ENCODE data around the gene SDHB. TPM values are rescaled to one million over a fixed set of nuclear protein-coding genes. Genes with fewer than 3 reads are reported as not detected.

Gene SDHB
- total RNA-seq, 4 donors from 2014 or later = 53.0 to 152 (median 74.7) TPM

DNA sequence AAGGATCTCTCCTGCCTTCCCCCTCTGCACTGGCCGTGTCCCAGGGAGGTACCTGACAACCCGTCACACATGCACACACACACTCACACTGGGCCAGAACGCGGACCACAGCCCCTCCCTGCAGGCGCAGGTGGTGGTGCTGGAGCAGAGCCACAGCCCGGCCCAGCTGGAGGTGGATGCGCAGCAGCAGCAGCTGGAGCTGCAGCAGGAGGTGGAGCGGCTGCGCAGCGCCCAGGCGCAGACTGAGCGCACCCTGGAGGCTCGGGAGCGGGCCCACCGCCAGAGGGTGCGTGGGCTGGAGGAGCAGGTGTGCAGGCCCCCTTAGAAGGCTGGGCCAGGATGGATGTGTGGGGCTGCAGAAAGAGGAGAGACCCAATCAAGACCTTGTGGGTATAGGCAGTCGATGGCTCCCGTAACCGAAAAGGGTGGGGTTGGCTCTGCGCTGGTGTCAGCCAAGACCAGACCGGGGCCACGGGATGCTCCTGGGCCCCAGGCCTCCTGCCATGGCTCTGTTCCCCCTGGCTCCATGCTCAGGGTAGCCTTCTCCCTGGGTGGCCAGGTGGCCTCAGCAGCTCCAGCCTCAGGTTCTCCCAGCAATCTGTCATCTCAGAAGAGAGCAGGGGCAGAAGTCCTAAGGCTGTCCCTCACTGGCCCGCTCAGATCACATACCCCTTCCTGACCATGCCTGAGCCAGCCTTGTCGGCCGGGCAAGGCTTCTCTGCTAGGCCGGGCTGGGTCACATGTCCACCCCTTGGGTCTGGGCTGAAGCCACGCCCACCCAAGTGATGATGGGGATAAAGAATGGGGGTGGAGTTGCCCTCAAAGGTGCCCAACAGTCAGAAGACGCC is 82.3 kb downstream of the SDHB start:
- Histone ChIP-seq H3K27me3 (no peaks in the 10 kb centered on the region), H3K4me1 (peaks cover 0 to 19% of the 10 kb centered on the region in 2 donors), H3K4me3 (no peak overlapping the region), H3K27ac (peak overlapping the region; percentile 49 to 54), H3K36me3 (no peaks in the 10 kb centered on the region), H3K9me3 (no peaks in the 10 kb centered on the region)
- peak in 1 of 2 donors; percentile 47 for DNase-seq
- no peak for TF ChIP-seq POLR2A (IDR thresholded peaks at IDR 0.05)
- TF ChIP-seq, protein P1, sequence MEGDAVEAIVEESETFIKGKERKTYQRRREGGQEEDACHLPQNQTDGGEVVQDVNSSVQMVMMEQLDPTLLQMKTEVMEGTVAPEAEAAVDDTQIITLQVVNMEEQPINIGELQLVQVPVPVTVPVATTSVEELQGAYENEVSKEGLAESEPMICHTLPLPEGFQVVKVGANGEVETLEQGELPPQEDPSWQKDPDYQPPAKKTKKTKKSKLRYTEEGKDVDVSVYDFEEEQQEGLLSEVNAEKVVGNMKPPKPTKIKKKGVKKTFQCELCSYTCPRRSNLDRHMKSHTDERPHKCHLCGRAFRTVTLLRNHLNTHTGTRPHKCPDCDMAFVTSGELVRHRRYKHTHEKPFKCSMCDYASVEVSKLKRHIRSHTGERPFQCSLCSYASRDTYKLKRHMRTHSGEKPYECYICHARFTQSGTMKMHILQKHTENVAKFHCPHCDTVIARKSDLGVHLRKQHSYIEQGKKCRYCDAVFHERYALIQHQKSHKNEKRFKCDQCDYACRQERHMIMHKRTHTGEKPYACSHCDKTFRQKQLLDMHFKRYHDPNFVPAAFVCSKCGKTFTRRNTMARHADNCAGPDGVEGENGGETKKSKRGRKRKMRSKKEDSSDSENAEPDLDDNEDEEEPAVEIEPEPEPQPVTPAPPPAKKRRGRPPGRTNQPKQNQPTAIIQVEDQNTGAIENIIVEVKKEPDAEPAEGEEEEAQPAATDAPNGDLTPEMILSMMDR (IDR thresholded peaks at IDR 0.05) = no peak
- intact Hi-C loops (cut with DNase I; ENCODE audit: low total_unique reads) = no loop called here

DNA sequence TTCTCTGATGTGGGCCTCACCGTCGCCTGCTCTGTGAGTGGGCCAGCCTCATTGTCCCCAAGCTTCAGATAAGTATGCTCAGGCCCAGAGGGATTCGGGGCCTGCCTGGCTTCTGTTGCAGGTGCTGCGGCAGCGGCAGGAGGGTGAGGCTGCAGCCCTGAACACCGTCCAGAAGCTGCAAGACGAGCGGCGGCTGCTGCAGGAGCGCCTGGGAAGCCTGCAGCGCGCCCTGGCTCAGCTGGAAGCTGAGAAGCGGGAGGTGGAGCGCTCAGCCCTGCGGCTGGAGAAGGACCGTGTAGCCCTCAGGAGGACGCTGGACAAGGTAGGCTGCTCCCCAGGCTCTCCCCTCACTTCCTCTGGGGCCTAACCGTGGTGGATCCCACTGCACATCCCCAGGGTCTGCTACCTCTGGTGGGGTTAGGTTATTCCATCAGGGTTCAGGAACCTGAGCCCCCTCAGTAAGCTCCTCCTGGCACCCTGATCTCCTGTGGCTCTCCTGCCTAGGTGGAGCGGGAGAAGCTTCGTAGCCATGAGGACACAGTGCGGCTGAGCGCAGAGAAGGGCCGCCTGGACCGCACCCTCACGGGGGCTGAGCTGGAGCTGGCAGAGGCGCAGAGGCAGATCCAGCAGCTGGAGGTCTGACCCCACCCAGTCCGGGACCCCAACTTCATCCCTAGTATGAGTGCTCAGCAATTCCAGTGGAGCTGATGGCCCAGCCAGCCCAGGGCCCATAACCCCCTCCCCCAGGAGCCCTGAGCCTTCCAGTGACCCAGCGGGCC is 83.5 kb downstream of the SDHB start:
- intact Hi-C loops (cut with DNase I; ENCODE audit: low total_unique reads) = no loop called here
- TF ChIP-seq POLR2A (IDR thresholded peaks at IDR 0.05) = no peak
- TF ChIP-seq, protein P1 (IDR thresholded peaks at IDR 0.05) = no peak
- Histone ChIP-seq H3K36me3 (no peaks in the 10 kb centered on the region), H3K4me1 (peaks cover 0 to 19% of the 10 kb centered on the region in 2 donors), H3K27me3 (no peaks in the 10 kb centered on the region), H3K4me3 (no peak overlapping the region), H3K27ac (no peak overlapping the region), H3K9me3 (no peaks in the 10 kb centered on the region)
- DNase-seq = no peak

DNA sequence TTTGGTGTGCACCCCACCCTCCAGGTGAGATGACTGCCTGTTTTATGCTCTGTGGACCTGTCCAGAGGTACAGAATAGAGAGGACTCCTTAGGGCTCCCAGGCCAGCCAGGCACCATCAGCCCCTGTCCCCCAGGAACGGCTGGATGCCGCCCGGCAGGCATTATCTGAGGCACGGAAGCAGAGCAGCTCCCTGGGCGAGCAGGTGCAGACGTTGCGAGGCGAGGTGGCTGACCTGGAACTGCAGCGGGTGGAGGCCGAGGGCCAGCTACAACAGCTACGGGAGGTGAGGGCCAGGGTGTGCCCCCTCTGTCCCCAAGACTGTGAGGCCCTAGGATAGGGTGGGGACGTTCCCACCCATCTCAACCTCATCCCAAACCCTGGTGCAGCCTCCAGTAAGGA is 84.2 kb downstream of the SDHB start:
- intact Hi-C loops (cut with DNase I; ENCODE audit: low total_unique reads) = no loop called here
- Histone ChIP-seq H3K9me3 (no peaks in the 10 kb centered on the region), H3K27me3 (no peaks in the 10 kb centered on the region), H3K36me3 (no peaks in the 10 kb centered on the region), H3K4me3 (no peak overlapping the region), H3K27ac (no peak overlapping the region), H3K4me1 (peaks cover 0 to 19% of the 10 kb centered on the region in 2 donors)
- TF ChIP-seq, protein P1 (IDR thresholded peaks at IDR 0.05) = no peak
- TF ChIP-seq POLR2A (IDR thresholded peaks at IDR 0.05) = no peak
- no peak for DNase-seq

DNA sequence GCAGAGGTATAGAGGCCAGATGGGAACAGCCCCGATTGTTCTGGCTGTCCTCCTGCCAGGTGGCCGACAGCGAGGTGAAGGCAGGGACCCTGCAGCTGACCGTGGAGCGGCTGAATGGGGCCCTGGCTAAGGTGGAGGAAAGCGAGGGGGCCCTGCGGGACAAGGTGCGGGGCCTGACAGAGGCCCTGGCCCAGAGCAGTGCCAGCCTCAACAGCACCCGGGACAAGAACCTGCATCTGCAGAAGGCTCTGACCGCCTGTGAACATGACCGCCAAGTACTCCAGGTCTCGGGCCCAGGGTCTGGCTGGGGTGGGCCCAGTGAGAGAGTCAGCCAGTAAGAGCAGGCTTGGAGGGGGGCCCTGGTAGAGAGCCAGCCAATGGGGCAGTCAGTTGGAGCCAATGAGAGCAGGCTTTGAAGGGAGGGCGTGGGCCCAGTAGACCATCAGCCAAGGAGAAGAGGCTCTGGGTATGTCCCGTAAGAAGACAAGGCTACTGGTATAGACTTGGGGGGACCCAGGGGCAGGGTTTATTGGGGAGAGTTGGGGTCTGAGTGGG is 84.7 kb downstream of the SDHB start:
- TF ChIP-seq, protein P1 (IDR thresholded peaks at IDR 0.05) = no peak
- no peak for TF ChIP-seq POLR2A (IDR thresholded peaks at IDR 0.05)
- Histone ChIP-seq H3K27me3 (no peaks in the 10 kb centered on the region), H3K9me3 (no peaks in the 10 kb centered on the region), H3K36me3 (no peaks in the 10 kb centered on the region), H3K27ac (no peak overlapping the region), H3K4me1 (peaks cover 0 to 19% of the 10 kb centered on the region in 2 donors), H3K4me3 (no peak overlapping the region)
- intact Hi-C loops (cut with DNase I; ENCODE audit: low total_unique reads) = no loop called here
- no peak for DNase-seq

Other genes starting within 250 kb of the SDHB start
- gene RNU1-2, start 158.1 kb downstream of the SDHB start, total RNA-seq = 1,000 to 10,000 TPM in 1 of 4 donors, under 1 TPM in 3; under 0.01 to 2,125 (median under 0.01) TPM
- gene CROCC, start 132.1 kb downstream of the SDHB start, total RNA-seq = 10 to 100 TPM; 10.2 to 73.5 (median 32.9) TPM
- 10 to 100 TPM; 22.3 to 70.3 (median 44.6) TPM for gene MFAP2, start 73.4 kb downstream of the SDHB start, total RNA-seq
- 10 to 100 TPM in 3 of 4 donors, 1 to 10 TPM in 1; 8.5 to 31.4 (median 19.7) TPM for gene ATP13A2, start 42.1 kb downstream of the SDHB start, total RNA-seq
- 1 to 10 TPM in 1 of 4 donors, under 1 TPM in 3; 0.29 to 2.8 (median 0.67) TPM for gene PADI2, start 65.4 kb upstream of the SDHB start, total RNA-seq
- under 1 TPM in 1 of 4 donors, not detected in 3; 0.14 TPM for gene PADI1, start 151.1 kb upstream of the SDHB start, total RNA-seq
- not detected for gene PADI3, start 195.1 kb upstream of the SDHB start, total RNA-seq

All from uterus (tissue), 4 donors.